Fibroblast of pulmonary artery (primary cell): Measurements from ENCODE around the gene RNF175.

Experiments
- DNase-seq: peaks from one replicate; pipeline ENCODE4 v3.0.0-alpha.2; 2010; ENCODE audit warnings: low read depth
- H3K4me3 ChIP-seq: replicated peaks from 2 replicates; pipeline ENCODE4 v1.5.1; 2011; ENCODE audit warnings: low read depth, mild to moderate bottlenecking, control low read depth, low read length, moderate library complexity
- TF ChIP-seq, protein P1 (sequence below): IDR thresholded peaks from 2 replicates; pipeline ENCODE4 v1.5.1; 2011; ENCODE audit warnings: mild to moderate bottlenecking, control low read depth, low read length, inconsistent platforms; ENCODE audit errors: missing control alignments

The RNF175 gene

DNA sequence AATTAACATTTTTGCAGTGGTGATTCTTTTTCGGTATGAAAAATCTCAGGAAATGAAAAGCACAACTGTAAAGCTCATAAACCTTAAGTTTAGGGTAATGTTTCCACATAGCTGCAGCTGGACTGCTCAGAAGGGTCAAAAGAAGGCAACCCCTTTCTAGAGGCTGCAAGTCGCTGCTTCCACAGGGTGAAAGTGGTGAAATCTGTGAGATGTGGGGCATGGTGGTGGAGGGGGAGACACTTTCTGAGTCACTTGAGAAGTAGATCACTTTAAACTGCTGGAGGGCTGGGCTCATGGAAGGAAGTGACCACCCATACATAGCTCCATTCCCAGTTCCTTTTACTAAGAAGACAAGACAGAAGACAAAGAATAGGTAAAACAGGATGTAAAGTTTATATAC, 20.4 kb upstream of the RNF175 start:
- DNase-seq, result no peak
- TF ChIP-seq, protein P1, sequence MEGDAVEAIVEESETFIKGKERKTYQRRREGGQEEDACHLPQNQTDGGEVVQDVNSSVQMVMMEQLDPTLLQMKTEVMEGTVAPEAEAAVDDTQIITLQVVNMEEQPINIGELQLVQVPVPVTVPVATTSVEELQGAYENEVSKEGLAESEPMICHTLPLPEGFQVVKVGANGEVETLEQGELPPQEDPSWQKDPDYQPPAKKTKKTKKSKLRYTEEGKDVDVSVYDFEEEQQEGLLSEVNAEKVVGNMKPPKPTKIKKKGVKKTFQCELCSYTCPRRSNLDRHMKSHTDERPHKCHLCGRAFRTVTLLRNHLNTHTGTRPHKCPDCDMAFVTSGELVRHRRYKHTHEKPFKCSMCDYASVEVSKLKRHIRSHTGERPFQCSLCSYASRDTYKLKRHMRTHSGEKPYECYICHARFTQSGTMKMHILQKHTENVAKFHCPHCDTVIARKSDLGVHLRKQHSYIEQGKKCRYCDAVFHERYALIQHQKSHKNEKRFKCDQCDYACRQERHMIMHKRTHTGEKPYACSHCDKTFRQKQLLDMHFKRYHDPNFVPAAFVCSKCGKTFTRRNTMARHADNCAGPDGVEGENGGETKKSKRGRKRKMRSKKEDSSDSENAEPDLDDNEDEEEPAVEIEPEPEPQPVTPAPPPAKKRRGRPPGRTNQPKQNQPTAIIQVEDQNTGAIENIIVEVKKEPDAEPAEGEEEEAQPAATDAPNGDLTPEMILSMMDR, result no peak
- no peak overlapping the region for H3K4me3 ChIP-seq

DNA sequence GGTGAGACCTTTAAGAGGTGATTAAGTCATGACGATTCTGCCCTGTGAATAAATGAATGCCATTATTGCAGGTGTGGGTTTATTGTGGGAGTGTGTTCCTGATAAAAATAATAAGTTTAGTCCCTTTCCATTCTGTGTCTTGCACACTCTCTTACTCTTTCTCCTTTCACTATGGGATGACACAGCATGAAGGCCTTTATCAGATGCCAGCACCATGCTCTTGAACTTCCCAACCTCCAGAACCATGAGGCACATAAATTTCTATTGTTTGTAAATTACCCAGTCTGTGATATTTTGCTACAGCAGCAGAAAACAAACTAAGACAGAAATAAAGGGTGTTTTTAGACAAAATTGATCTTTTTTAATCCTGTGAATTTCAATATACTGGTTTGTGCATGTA, 18.6 kb upstream of the RNF175 start:
- TF ChIP-seq, protein P1, result no peak
- no peak overlapping the region for H3K4me3 ChIP-seq

DNA sequence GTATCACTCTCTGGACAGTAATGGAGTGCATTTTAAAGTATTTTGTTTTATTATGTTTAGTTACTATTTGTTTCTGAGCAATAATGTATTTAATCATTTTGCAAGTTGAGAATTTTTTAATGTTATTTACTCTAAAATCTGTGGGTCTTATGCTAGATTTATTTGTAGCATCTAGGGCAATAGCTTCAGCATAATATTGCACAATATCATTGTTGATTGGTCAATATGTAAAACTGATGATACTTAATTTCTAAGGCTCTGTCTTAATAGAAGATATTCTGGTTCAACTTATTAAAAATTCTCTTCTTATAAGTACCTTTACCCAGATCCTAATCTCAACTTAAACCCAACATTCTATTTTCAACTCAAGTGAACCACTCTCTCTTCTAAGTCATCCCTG, 17.6 kb upstream of the RNF175 start:
- H3K4me3 ChIP-seq, result no peak overlapping the region
- DNase-seq, result no peak
- TF ChIP-seq, protein P1, result no peak

More for the DNA sequence above, 18.6 kb upstream of the RNF175 start:
- no peak for DNase-seq

- DNase-seq, result no peak
- TF ChIP-seq, protein P1, result no peak
- no peak overlapping the region for H3K4me3 ChIP-seq
Observed at GRCh38 chr4:153776601-153777000, 16.8 kb upstream of the RNF175 start.

DNA sequence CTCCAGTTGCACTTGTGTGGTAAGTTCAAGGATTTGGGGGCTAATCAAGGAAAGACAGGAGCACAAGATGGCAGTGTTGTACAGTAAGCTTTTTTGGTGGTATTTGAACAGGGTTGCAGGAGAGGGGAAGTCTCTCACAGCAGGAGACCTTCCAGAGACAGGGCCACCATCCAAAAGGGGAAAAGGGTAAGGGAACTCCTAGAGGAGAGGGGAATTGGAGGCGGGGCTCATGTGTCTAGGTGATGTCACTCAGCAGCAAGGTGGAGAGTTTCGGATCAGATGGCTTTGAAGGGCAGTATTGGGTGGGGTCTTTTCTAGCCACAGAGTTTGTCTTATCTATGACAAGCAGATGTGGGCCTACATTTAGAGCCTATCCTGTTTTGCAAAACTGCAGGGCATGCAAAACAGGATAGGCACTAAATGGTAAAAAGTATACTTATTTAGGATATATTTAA, 13.4 kb upstream of the RNF175 start:
- H3K4me3 ChIP-seq, result no peak overlapping the region
- TF ChIP-seq, protein P1, result no peak
- no peak for DNase-seq

DNA sequence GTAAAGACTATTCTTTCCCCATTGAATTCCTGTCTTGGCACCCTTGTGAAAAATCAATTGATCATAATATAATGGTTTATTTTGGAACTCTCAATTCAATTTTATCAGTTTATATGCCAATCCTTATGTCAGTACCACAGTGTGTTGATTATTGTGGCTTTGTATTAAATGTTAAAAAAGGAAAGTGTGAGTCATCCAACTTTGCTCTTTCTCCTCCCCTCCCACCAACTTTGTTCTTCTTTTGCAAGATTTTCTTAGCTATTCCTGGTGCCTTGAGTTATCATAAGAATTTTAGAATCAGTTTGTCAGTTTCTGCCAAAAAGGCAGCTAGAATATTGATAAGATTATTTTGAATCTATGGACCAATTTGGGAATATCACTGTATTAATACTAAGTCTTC, 11.2 kb upstream of the RNF175 start:
- TF ChIP-seq, protein P1, result no peak
- no peak overlapping the region for H3K4me3 ChIP-seq
- DNase-seq, result peak; percentile 21

- H3K4me3 ChIP-seq, result no peak overlapping the region
- TF ChIP-seq, protein P1, result no peak
- DNase-seq, result no peak
Observed at GRCh38 chr4:153766758-153767157, 6.9 kb upstream of the RNF175 start.
